WI38 (cell line): ENCODE results near the gene PANX2.

ENCODE experiments used
- H3K4me3 ChIP-seq: 2 replicates; pipeline ENCODE4 v1.5.1; 2011; ENCODE audit warnings: low read depth, mild to moderate bottlenecking, control low read depth, low read length
- CTCF ChIP-seq: IDR thresholded peaks from 2 replicates; pipeline ENCODE4 v1.5.1; 2012; ENCODE audit warnings: low read depth, mild to moderate bottlenecking, control low read depth, low read length

PANX2 gene

DNA sequence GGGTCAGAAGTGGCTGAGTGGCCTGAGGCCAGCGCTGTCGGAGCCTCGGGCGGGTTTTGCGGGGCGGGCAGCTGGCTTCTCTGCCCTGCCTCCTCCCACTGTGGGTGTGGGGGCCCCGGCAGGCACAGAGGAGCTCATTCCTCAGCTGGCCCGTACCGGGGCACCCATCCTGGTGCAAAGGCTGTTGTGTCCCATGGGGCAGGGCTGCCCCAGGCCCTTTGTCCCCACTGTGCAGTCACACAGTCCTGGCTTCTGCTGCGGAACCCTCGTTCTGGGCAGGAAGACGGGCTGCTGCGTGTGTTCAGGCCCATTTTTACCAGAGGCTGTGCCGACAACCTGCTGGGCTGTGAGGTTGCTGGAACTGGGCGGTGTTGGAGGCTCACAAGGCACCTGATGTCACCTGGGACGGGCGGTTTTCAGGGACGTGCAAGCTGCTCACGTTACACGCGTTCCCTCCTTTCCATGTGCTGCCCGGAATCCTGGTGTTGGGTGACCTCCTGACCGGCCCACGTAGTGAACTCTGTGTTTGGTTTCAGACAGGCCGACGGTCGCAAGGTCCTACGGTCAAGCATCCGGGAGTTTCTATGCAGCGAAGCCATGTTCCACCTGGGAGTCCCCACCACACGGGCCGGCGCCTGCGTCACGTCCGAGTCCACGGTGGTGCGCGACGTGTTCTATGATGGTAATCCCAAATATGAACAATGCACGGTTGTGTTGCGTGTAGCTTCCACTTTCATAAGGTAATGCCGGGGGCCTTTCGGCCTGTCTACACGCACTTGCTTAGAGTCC lies 35.4 kb downstream of the PANX2 start:
- no peak for TF ChIP-seq CTCF

GRCh38 chr22:50206599-50206998 lies 36.1 kb downstream of the PANX2 start:
- peak; percentile 39 for TF ChIP-seq CTCF
- no peak overlapping the region for H3K4me3 ChIP-seq

More for the DNA sequence above, 35.4 kb downstream of the PANX2 start:
- no peak overlapping the region for H3K4me3 ChIP-seq

DNA sequence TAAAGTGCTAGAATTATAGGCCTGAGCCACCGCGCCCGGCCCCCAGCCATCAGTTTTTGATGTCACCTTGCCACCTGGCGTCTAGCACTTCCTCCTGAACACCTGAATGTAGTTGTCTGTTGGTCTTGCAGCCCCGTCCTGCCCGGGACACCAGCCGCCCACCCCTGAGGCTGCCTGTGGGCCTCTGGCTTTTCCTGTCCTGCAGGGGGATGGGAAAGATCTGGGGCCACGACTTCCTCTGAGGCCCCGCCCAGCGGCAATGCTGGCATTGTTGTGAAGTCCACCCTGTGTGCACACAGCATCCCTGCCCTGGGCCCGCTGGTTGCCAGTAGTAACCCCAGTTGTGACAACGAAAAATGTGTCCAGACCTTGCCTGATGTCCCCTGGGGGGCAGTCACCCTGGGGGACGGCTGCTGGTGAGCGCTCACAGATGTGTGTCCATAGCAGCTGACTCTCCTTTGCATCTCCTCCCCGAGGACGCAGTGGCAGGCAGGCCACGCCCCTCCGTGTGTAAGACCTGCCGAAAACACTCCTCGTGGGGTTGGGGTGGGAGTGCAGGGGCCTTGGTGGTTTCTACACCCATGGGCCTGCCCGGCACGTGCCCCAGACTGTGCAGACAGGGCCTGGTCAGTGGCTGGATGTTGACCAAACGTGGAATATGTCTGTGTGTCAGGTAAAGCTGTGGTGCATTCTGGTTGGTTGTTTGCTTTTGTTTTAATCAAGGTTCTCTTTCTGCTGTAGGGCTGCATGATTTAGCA lies 37.0 kb downstream of the PANX2 start:
- TF ChIP-seq CTCF = no peak
- H3K4me3 ChIP-seq = no peak overlapping the region

GRCh38 chr22:50208430-50208938 lies 38.0 kb downstream of the PANX2 start:
- TF ChIP-seq CTCF = no peak
- H3K4me3 ChIP-seq = no peak overlapping the region

DNA sequence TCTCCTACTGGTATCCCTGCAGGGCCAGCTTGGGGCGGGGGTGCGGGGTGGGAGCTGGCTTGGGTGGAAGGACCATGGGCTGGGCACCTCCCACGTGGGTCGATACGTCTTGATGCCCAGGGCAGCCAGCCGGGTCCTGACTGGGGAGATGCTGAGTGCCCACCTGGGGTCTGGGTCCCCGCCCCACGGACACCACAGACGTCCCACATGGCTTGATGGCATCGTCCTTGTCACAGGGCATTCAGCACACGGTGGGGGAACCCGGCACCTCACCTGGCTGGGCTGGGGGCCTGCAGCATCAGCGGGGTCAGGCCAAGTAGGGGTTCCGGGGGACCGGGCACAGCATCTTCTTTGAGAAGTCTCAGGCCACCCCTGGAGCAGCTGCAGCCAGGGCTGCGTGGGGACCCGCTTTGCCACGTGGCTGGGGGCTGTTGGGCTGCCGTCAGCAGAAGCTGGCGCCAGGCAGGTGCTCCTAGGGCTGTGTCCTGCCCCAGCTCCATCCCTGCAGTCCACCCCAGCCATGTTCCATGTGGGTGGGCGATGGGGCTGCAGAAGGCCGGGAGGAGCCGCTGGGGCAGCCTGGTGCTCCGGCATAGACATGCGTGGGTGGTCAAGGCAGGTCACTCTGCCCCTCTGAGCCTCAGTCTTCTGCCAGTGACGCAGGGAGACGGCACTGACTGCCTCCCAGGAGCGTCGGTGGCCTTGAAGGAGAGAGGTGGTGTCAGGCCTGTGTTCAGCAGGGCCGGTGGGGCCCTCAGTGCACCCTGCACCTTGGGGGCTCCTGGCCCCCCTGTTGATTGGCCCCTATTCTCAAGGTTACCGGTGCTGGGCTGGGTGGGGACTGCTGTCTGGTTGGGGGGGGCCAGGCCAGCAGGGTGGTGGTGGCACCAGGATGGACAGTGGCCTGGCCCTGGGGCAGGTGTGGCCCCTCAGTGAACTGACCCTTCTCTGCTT lies 38.7 kb downstream of the PANX2 start:
- no peak for TF ChIP-seq CTCF
- H3K4me3 ChIP-seq = no peak overlapping the region

- no peak overlapping the region for H3K4me3 ChIP-seq
- peak; percentile 84 for TF ChIP-seq CTCF
These were observed 39.4 kb downstream of the PANX2 start for GRCh38 chr22:50209893-50210292.
